SHP77 treated with DMSO at 0.1 percent for 48 hours (cell line): ENCODE results near the gene RPS23.

Experiments
- DNase-seq: peaks from one replicate; lab custom pipeline; 2025; lab: John Stamatoyannopoulos, UW

The RPS23 gene

GRCh38 chr5:82244854-82245635, 33.1 kb downstream of the RPS23 start:
- no peak for DNase-seq

- DNase-seq, result no peak
These were observed 34.0 kb downstream of the RPS23 start for GRCh38 chr5:82244151-82244550.

DNA sequence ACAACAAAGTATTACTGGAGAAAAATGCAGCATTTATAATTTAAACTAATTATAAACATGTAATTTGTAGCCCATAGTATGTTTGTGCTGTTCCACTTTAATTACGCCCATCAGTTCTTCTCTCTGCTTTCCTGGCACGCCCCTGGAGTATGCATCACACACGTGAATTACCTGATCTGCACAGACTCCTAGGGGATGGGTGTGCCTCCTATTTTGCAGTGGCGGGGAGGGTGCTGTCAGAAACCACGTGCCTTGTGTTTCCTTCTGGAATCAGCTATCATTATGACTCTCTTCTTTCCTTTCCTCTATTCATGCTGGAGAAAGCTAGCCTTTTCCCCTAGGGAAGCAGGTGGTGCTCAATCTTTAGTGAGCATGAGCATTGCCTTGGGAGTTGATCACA, 43.3 kb downstream of the RPS23 start:
- no peak for DNase-seq

DNA sequence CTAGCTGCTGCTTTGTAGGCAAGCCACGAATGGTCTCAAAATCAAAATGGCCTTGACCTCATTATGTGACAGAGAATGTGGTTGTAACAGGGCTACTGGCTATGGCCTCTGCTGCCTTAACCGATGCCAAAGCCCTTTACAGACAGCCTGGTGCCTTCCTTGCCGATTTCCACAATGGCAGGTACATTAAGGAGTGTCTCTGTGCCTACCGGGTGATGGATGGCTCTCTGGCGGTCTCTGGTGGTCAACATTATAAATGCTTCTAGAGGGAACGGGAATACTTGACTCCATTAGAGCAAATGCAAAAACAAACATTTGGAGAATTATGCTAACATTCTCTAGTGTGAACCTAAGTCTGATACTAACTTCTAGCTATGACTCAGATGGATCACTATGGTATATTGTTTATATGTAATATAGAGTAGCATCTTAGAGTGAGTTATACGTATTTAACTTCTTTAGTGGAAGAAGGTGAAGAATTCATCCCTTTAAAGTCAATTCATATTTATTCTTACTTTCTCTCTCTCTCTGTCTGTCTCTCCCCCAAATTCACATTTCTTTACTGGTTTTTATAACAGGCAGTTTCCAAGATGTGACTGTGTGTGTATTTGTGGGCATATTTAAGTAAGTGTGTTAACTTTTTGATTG, 52.5 kb downstream of the RPS23 start:
- DNase-seq, result peak; percentile 50
